GM21717 (cell line): Measurements from ENCODE around the gene LRRIQ1.
A peak's percentile ranks its signal among the peaks of the same experiment; 100 is the strongest.
"Not testable (repeated sequence)": the region's sequence is repeated elsewhere in the genome, so short reads cannot be mapped to it uniquely, and the experiment has no call there.

Experiments used
- ATAC-seq: cut with Tn5 transposase; IDR thresholded peaks from one replicate; pipeline ENCODE4 v1.9.1; 2021; ENCODE audit warnings: mild to moderate bottlenecking, moderate library complexity; ENCODE audit not compliant: unreplicated experiment

LRRIQ1 gene

GRCh38 chr12:85188619-85189018 lies 152.5 kb downstream of the LRRIQ1 start:
- no peak for ATAC-seq

- no peak for ATAC-seq
Observed at GRCh38 chr12:85190728-85191127, 154.6 kb downstream of the LRRIQ1 start.

GRCh38 chr12:85203809-85204208 lies 167.7 kb downstream of the LRRIQ1 start:
- not testable (repeated sequence) for ATAC-seq

GRCh38 chr12:85206543-85206942 lies 170.4 kb downstream of the LRRIQ1 start:
- no peak for ATAC-seq

- ATAC-seq, result not testable (repeated sequence)
Observed at GRCh38 chr12:85224339-85224738, 188.2 kb downstream of the LRRIQ1 start.

GRCh38 chr12:85225501-85225900 lies 189.3 kb downstream of the LRRIQ1 start:
- no peak for ATAC-seq

GRCh38 chr12:85237327-85237726 lies 201.2 kb downstream of the LRRIQ1 start:
- ATAC-seq, result no peak

GRCh38 chr12:85244561-85244960 lies 208.4 kb downstream of the LRRIQ1 start:
- ATAC-seq, result no peak

GRCh38 chr12:85253853-85254252 lies 217.7 kb downstream of the LRRIQ1 start:
- ATAC-seq, result no peak

GRCh38 chr12:85257671-85258070 lies 221.5 kb downstream of the LRRIQ1 start:
- ATAC-seq, result no peak

- ATAC-seq, result no peak
Observed at GRCh38 chr12:85260447-85260846, 224.3 kb downstream of the LRRIQ1 start.

GRCh38 chr12:85260896-85261295 lies 224.7 kb downstream of the LRRIQ1 start:
- no peak for ATAC-seq

- no peak for ATAC-seq
Observed at GRCh38 chr12:85266356-85266755, 230.2 kb downstream of the LRRIQ1 start.

GRCh38 chr12:85273381-85274314 lies 237.5 kb downstream of the LRRIQ1 start:
- ATAC-seq, result peak; percentile 56

GRCh38 chr12:85274315-85274651 lies 238.1 kb downstream of the LRRIQ1 start:
- no peak for ATAC-seq

GRCh38 chr12:85275374-85275773 lies 239.2 kb downstream of the LRRIQ1 start:
- no peak for ATAC-seq

- ATAC-seq, result no peak
Observed at GRCh38 chr12:85277191-85277590, 241.0 kb downstream of the LRRIQ1 start.

GRCh38 chr12:85277900-85278597 lies 241.9 kb downstream of the LRRIQ1 start:
- no peak for ATAC-seq

- no peak for ATAC-seq
Observed at GRCh38 chr12:85278598-85279448, 242.7 kb downstream of the LRRIQ1 start.

GRCh38 chr12:85279449-85280164 lies 243.5 kb downstream of the LRRIQ1 start:
- ATAC-seq, result no peak
